Measurements from ENCODE around the gene SORL1.

GRCh38 chr11:121449123-121449522 lies 3.0 kb upstream of the SORL1 start:
- TF ChIP-seq POLR2AphosphoS5 (IDR thresholded peaks at IDR 0.05) (no peak), POLR2A (IDR thresholded peaks at IDR 0.05; ENCODE audit: low read depth) (no peak), CTCF (IDR thresholded peaks at IDR 0.05) (no peak)
